C4-2B (cell line): Measurements from ENCODE around the gene ALPG.
"Not testable (repeated sequence)": the region's sequence is repeated elsewhere in the genome, so short reads cannot be mapped to it uniquely, and the experiment has no call there.

Experiments
- H3K27ac ChIP-seq: fragments of 450-650 bp; 2 replicates; pipeline ENCODE4 v1.5.1; 2017
- ZFX ChIP-seq: fragments of 450-650 bp; IDR thresholded peaks from 2 replicates; pipeline ENCODE4 v1.6.1; 2017
- TF ChIP-seq, protein P1 (sequence below): fragments of 450-650 bp; conservative IDR thresholded peaks from 2 replicates; pipeline ENCODE4 v1.5.1; 2017; ENCODE audit warnings: mild to moderate bottlenecking

Gene ALPG

GRCh38 chr2:232367016-232367415 lies 39.6 kb upstream of the ALPG start:
- no peak overlapping the region for H3K27ac ChIP-seq
- TF ChIP-seq, protein P1, sequence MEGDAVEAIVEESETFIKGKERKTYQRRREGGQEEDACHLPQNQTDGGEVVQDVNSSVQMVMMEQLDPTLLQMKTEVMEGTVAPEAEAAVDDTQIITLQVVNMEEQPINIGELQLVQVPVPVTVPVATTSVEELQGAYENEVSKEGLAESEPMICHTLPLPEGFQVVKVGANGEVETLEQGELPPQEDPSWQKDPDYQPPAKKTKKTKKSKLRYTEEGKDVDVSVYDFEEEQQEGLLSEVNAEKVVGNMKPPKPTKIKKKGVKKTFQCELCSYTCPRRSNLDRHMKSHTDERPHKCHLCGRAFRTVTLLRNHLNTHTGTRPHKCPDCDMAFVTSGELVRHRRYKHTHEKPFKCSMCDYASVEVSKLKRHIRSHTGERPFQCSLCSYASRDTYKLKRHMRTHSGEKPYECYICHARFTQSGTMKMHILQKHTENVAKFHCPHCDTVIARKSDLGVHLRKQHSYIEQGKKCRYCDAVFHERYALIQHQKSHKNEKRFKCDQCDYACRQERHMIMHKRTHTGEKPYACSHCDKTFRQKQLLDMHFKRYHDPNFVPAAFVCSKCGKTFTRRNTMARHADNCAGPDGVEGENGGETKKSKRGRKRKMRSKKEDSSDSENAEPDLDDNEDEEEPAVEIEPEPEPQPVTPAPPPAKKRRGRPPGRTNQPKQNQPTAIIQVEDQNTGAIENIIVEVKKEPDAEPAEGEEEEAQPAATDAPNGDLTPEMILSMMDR = no peak
- TF ChIP-seq ZFX = no peak

GRCh38 chr2:232367591-232368233 lies 38.9 kb upstream of the ALPG start:
- no peak overlapping the region for H3K27ac ChIP-seq
- TF ChIP-seq ZFX = no peak
- TF ChIP-seq, protein P1 = peak; percentile 34

DNA sequence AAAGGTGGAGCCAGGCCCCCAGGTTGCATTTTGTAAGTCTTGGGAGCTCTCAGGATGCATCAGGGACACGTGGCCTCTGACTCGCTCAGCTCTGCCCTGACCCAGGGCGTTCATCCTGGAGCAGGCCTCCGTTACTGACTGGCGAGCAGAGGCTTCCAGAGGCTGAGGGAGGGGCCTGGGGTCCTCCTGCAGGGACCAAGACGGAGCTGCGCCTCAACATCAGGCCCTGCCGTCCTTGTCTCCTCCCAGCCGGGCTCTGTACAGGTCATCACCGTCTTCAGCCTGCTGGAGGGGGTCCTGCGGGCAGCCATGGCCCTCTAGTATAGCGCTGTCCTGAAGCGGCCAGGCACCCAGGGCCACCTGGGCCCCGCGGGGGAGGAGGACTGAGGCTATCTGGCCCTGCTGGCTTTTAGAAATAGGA lies 38.3 kb upstream of the ALPG start:
- TF ChIP-seq, protein P1 = no peak
- no peak for TF ChIP-seq ZFX
- no peak overlapping the region for H3K27ac ChIP-seq

DNA sequence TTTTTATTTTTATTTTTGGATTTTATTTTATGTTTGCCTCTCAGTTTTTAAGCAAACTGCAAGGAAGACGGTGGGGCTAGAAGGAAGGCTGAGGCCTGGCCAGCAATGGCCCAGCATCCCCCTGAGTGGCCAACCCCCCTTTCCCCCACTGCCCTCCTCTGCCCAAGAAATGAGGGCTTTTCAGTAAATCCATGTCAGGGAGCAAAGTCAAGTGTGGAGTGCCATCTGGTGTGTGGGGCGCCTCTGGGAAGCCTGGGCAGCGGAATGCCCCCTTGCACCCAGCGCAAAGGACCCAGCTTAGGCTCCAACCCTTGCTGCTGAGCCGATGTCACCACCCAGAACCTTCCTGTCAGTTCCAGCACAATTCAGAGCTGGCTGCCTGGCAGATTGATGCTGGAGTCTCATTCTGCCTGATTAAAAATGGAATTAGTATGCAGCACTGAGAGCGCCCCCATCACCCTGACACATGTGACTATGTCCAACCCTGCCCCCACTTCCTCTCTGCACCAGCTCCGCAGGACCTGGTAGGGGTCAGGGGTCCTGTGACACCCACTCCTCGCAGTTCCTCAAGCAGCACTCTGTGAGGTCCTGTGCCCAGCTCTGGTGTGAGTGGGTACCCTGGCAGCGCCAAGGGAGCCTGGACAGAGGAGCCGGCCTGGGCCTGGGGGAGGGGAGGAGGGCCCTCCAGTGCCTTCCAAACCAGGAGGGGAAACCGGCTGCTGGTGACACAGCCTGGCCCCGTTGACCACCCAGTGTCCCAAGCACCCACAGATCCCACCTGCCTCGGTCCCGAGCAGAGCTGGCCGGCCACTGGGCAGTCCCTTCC lies 37.3 kb upstream of the ALPG start:
- H3K27ac ChIP-seq = no peak overlapping the region
- TF ChIP-seq, protein P1 = no peak
- TF ChIP-seq ZFX = no peak

DNA sequence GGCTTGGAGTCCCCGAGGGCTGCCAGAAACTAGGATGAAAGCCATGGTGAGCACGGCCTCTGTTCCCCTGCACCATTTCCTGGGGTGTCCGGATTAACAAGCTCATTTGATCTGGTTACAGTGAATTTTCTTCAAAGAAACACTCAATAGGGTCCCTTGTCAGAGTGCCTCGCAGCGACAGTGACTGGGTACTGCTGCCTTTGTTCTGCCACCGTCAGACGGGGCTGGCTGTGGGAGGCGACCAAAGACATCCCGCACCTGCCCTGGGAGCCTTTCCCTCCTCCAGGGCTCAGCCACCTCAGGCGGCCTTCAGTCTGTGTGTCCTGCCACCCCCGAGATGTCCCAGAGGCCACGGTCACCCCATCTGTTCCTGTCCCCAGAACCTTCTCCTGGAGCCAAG lies 36.6 kb upstream of the ALPG start:
- H3K27ac ChIP-seq = not testable (repeated sequence)

- no peak for TF ChIP-seq ZFX
- TF ChIP-seq, protein P1 = no peak
- H3K27ac ChIP-seq = no peak overlapping the region
These were observed 34.1 kb upstream of the ALPG start for GRCh38 chr2:232372231-232373208.

GRCh38 chr2:232374356-232374755 lies 32.3 kb upstream of the ALPG start:
- TF ChIP-seq, protein P1 = no peak
- TF ChIP-seq ZFX = no peak

More at GRCh38 chr2:232374356-232374755, 32.3 kb upstream of the ALPG start:
- no peak overlapping the region for H3K27ac ChIP-seq
